KBM-7 (cell line): ENCODE data around the gene LGALS8.
"Not testable (repeated sequence)": the region's sequence is repeated elsewhere in the genome, so short reads cannot be mapped to it uniquely, and the experiment has no call there.

ENCODE experiments used
- DNase-seq: peaks from one replicate; pipeline ENCODE4 v3.0.0-alpha.2; 2015
- in situ Hi-C: fragments of 300-500 bp; cut with MboI; formaldehyde crosslinking; loops from 2 replicates; pipeline ENCODE4 v1.14.3; 2020; ENCODE audit warnings: low sequenced_read_pairs, low pct_unique_long_range_greater_than_20kb, mixed read lengths

The LGALS8 gene

DNA sequence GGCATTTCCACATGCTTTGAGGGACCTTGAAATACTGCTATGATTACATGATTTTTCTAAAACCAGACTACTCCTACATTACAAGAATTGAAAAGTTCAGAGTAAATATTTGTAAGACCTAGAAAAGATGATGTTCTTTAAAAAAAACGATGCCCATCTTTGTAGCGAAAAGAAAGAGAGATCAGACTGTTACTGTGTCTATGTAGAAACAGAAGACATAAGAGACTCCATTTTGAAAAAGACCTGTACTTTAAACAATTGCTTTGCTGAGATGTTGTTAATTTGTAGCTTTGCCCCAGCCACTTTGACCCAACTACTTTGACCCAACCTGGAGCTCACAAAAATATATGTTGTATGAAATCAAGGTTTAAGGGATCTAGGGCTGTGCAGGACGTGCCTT, 19.4 kb upstream of the LGALS8 start:
- DNase-seq, in situ Hi-C loops: not testable (repeated sequence)

DNA sequence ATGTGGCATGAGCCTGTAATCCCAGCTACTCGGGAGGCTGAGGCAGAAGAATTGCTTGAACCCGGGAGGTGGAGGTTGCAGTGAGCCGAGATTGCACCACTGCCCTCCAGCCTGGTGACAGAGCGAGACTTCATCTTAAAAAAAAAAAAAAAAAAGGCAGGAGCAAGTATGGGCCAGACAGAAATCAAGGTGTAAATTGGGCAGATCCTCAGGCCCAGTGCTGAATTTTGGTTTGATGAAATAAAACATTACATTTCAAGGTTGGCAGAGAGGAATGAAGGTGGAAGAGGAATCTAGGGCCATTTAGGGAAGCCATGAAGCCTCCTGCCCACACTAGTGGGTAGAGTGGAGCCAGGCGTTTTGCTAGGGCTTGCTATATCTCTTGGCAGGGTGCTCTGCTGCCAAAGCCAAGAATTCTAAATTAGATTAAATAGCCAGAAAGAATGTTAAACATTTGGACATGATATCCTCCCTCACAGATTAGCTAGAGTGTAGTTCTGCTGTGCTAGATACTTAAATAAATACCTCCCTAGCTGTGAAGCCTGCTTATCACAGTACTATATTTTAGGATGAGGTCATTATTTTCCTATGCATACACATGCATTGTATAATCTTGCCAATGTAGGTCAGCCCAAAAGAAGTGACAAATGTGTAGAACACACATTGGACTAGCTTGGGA, 16.6 kb upstream of the LGALS8 start:
- in situ Hi-C loops, result no loop called here

DNA sequence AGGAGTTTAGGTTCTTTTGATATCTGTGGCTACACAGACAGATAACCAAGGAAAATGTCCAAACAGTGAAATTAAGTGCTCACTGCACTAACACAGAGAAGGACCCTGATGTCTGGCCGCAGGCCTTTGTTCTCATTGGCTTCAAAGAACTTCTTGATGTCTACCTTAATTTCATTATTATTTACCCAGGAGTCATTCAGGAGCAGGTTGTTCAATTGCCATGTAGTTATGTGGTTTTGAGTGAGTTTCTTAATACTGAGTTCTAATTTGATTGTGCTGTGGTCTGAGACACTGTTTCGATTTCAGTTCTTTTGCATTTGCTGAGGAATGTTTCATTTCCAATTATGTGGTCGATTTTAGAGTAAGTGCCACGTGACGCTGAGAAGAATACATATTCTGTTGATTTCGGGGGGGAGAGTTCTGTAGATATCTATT, 15.2 kb upstream of the LGALS8 start:
- in situ Hi-C loops, result no loop called here
- no peak for DNase-seq

More for the DNA sequence above, 16.6 kb upstream of the LGALS8 start:
- no peak for DNase-seq

DNA sequence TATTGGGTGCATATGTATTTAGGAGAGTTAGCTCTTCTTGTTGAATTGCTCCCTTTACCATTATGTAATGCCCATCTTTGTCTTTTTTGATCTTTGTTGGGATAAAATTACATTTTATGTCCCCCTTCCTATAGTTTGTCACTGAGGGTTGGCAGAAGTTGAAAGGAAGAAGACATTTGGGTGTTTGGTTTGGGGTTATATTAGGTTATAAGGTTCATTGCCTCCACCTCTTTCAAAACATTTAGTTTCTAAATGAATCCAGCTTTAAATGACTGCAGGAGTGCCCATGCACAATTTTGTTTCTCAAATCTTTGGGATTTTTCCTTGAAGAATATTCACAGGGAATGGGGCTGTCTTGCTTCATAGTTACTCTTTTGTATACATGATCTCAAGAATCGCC, 14.6 kb upstream of the LGALS8 start:
- no peak for DNase-seq
- in situ Hi-C loops, result no loop called here

DNA sequence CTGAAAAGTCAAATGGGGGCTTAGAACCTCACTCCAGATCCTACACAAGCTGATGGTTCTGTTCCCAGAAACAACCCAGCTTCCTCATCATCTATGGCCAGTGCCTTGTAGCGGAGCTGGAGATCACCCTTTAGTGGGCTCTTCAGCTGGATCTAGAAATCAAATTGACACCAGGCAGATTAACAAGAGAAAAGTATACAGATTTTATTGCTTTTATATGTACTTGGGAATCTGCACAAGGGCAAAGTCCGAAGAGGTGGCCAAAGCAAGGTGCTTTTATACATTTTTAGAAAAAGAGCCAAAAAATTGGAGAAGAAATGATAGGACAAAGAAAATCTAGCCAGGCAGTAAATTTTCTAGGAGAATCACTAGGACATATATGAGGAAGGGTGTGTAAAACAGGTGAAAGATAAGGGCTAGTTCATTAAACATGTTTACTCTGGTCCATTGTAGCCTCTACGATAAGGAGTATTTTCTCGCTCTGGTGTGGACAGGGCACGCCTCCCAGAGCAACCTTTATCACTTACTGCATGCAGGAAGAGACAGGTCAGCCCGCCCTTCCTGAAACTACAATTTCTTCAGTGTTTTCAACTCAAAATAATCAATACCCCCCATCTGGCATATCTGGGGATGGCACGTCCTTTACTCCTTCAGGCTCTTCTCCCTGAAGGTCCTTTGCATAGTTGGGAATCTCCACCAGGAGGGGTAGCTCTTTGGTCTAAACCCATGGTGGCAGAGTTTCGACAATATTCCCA, 14.0 kb upstream of the LGALS8 start:
- DNase-seq, result no peak
- in situ Hi-C loops, result no loop called here

DNA sequence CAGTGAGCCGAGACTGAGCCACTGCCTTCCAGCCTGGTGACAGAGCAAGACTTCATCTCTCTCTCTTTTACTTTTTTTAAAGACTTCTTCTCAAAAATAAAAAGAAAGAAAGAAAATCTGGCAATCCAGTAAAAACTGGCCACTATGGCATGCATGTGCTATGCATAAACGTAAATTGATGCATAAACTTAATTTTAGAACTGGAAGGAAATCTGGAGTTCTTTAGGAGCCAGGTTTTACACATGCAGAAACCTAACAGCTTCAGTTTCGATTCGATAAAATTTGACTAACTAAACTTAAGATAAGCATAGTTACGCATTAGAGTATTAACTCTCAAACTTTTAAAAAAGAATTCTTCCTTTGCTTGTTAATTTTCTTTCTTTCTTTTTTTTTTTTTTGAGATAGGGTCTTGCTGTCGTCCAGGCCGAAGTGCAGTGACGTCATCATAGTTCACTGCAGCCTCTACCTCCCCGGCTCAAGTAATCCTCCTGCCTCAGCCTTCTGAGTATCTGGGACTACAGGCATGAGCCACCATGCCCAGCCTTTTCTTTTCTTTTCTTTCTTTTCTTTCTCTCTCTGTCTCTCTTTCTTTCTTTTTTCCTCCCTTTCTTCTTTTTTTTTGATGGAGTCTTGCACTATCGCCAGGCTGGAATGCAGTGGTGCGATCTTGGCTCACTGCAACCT, 11.9 kb upstream of the LGALS8 start:
- no peak for DNase-seq
- in situ Hi-C loops, result no loop called here

DNA sequence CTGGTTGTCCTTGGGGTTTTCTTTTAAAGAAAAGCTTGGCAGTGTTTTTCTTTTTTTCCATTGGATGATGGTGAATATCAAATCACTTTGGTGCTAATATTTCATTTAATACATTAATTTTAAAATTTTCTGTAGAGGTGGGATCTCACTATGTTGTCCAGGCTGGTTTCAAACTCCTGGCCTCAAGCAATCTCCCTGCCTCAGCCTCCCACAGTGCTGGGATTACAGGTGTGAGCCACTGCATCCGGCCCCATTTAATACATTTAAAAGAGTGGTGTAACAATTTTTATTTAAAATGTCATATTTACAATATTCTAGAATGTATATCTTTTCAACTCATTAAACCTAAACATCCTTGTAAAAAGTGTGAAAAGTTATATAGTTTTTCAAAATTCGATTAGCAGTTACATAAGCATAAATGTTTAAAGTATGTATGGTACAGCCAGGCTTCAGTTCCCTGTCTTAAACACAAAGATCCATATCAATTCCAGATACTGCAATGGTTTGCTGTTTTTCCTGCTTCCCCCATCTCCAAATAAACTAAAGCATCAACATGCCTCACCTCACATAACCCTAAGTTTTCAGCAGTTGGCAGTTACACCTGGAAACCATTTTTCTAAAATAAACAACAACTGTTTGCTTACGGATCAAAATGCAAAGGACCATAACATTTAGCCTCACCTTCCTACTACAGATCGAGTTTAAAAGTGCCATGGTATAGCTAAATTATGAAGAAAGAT, 8.9 kb upstream of the LGALS8 start:
- in situ Hi-C loops, result no loop called here
- DNase-seq, result no peak

DNA sequence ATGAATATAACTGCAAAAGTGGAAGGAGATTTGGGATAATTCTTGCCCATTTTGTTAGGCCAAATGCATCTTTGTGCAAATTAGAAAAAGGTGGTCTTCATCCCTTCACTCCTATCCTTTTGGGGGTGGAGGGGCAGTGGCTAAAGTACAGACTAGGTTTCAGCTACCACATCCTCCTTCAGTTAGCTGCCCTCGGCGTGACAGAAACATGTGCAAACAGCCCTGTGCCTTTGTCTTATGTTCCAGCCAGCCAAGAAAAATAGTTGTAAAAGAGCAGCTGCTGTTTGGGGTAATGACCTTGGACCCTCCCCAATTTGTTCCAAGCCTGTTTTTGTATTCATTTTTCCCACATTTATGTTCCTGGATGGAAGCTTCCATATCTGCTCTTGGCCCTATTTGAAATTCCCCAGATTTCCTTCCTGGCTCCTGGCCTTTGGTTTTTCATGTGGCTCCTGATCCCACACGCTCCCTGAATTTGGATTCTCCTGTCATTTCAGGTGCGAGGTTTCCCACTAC, 8.3 kb upstream of the LGALS8 start:
- no peak for DNase-seq
- in situ Hi-C loops, result no loop called here

DNA sequence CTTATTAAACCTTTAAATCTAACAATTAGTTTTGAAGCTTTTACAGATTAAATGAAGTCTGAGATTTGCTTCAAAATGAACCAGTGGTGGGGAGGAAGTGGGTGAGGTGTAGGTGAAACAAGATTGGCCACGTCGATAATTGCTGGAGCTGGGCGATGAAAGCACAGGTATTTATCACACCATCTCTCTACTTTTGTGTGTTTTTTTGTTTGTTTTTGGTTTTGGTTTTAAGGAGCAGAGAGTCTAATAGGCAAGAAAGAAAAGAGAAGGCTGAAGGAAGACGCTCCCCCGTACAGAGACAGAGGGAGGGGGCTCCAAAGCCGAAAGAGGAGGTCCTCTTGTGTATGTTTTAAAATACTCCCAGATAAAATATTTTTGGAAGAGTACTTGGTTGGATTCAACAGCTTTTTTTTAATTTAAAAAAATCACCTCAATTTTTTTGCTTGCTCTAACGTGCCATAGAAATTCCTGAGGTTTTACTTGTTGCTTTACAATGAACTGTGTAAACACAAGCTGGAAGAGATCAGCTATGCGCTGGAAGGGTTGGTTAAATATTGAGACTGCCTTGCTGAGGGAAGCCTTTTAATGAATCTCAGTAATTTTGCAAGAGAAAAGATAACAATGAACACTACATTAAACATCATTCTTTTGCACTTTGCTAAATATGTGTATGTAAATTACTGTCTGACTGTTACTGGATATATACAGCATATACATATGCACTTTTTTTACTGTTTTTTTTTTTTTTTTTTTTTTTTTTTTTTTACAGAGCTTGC, 6.7 kb upstream of the LGALS8 start:
- DNase-seq, result no peak
- in situ Hi-C loops, result no loop called here

DNA sequence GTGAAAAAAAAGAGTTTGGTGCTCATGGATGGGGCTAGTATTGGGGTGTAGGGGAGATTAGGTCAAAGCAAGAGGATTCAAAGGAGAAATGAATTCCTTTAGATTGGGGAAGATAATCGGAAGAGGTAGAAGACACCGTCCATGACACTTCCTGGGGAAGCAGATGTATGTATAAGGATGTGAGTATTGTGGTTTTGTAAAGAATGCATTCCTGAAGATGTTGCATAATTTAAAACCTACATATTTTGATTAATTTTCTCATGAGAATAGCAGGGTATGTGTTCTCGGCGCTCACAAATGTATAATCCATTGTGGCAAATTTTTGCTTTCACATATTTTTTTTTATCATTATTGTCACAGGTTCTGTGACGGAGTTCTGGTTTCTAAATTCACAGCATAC, 5.5 kb upstream of the LGALS8 start:
- in situ Hi-C loops, result no loop called here
- peak; percentile 49 for DNase-seq

DNA sequence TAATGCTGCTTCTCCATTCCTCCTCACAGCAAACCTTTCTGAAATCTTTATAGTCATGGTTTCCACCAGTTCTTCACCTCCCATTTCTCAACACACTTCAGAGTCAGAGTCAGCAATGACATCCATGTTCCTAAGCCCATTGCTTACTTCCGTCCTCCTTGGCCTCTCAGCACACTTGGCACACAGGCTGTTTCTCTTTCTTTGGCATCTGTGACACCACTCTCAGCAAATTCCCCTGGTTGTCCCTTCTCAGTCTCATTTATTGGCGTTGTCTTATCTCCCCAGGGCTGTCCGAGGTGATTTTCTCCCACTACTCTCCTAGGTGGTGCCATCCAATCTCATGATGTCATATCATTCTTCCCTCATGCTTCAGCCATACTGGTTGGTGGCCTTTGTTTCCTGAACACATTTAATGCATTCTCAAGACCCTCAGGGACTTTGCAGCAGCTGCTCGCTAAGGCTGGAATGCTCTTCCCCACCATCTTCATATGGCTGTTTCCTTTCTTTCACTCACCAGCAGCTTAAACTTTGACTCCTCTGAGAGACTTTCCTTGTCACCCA, 3.3 kb upstream of the LGALS8 start:
- in situ Hi-C loops, result no loop called here
- no peak for DNase-seq

DNA sequence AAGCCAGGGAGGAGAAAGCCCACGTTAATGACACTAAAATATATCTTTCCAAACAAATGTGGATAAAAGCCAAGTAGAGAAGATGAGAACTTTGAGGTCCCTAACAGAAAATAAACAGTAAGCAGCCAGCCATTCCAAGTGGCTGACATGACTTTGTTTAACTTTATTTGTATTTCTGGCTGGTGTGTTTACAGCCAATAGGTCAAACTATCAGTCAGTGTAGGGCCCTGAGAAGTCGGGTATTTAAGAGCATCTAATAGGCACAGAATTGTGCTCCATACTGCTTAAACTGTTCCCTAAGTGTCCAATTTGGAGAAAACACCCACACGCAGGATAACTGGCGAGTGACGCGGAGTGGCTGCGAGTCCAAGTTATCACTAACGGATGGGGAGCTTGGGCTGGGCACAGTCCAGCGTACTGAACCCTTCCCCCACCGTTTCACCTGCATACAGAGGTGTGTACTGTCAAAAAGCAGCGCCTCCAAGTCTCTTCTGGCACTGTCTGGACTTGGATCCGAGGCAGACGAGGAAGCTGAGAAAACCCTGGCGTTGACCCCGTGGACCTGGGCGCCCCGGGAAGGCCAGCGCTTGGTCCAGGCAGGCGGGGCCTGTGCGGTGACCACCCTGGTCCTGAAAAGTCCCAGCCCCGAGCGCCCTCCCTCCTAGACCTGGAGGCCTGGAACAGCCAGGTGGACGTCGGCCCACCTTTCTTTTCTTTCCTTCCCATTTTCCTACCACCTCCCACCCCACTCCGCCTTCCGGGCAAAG, 662 bp upstream of the LGALS8 start:
- in situ Hi-C loops, result no loop called here
- DNase-seq, result no peak

DNA sequence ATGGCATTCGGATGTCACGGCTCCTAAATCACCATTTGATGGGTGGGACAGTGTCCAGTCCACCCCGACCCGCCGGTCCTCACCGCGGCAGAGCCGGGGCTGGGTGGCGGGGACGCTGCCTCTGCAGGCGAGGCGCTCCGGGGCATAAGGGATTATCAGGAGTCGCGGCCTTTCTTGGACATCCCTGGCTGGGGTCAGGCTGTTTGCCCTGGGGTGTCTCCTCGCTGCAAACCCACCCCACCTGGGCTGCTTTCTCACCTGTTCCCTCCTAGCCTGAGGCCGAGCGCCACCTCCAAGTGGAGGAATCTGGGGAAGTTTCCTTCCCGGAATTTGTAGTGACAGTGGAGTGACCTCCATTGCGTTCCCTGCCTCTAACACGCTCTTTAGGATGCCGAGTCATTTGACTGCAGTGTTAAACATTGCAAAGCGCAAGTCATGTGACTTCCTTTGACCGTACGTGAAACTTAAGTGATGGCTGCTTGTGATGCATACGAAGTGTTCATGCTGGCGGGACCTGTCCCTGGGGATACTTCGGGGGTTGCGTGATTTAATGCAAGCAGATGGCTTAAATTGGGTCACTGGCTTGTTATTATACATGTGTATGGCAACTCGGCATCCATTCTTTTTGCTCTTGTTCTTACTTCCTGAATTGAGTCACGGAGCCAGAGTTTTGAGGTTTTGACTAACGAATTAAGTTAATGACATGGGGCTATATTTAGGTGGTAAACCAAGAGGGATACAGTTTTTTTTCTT, 536 bp downstream of the LGALS8 start:
- peak; percentile 69 for DNase-seq
- in situ Hi-C loops, result no loop called here

DNA sequence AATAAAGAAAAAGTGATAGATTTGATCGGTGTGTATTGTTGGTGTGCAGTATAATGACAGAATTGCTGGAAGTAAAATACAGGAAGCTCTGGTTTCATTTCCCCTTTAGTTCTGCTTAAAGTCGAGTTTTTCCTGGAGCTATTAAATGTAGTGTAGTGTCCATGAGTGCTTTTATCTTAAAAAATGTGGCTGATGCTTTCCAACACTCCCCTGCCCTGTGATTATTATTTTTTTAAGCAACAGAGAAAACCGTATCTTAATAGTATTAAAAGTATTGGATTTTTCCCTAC, 1.1 kb downstream of the LGALS8 start:
- in situ Hi-C loops, result no loop called here
- no peak for DNase-seq

DNA sequence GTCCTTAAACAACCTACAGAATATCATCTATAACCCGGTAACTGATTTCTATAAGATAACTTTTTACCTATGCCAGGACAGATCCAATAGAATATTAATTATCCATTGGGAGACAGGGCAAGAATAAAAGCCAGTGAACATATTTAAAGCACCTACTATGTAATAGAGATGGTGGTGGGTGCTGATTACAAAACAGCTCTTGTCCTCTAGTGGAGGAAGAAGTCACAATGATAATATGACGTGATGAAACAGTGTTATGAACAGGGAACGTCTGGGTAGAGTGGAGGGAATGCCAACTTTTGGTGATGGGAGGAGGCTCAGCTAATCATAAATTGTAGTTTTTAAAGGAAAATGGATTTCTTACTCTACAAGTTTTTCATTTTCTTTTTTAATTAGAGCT, 2.3 kb downstream of the LGALS8 start:
- in situ Hi-C loops, result no loop called here
- no peak for DNase-seq

DNA sequence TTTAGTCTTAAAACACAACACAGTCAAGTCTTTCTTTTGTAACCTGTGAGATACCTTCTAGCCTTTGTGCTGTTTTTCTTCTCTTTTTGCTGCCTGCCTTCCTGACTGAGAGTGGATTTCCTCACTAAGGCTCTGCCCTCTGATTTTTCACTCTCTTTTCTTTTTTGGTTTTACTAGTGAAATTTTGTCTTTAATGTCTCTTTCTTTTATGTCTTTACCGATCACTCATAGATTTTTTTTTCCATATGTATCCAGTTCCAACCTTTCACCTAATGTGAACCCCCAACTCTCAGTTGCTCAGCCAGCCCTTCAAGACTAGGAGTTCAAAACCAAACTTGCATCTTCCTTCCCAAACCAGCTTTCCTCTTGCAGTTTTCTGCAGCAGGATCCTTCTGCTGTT, 6.5 kb downstream of the LGALS8 start:
- DNase-seq, result no peak
- in situ Hi-C loops, result no loop called here

DNA sequence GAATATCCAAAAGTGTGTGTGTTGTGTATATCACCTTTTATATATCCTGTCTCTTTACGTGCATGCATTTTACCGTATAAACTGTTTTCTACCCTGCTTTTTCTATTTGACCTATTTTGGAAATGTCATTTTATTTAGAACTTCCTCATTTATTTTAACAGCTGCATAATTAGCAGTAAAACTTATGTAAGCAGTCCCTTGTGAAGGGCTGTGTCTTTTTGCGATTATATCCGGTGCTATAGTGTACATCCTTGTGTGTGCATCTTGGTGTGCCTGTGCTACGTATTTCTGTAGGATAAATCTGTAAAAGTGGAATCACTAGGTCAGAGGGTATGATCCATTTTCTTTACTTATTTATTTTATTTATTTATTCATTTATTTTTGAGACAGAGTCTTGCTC, 7.2 kb downstream of the LGALS8 start:
- DNase-seq, result no peak

More for the DNA sequence above, 7.2 kb downstream of the LGALS8 start:
- in situ Hi-C loops, result no loop called here
